Esophagus muscularis mucosa (tissue), 4 donors: ENCODE results near the gene TLCD2. TPM values are rescaled to one million over a fixed set of nuclear protein-coding genes. Genes with fewer than 3 reads are reported as not detected.
A peak's percentile ranks its signal among the peaks of the same experiment; 100 is the strongest.
"Not testable (repeated sequence)": the region's sequence is repeated elsewhere in the genome, so short reads cannot be mapped to it uniquely, and the experiment has no call there.

Experiments
- DNase-seq: peaks from one replicate; pipeline ENCODE4 v3.0.0-alpha.2; 2017; ENCODE audit errors: extremely low spot score
- H3K27ac ChIP-seq, 4 donors: fragments of 200-600 bp; sonication (generic); replicated peaks in 1 of 4; 1 replicate in 3 of 4; 2 replicates in 1 of 4; pipeline ENCODE4 v1.5.1; 2016 to 2019; ENCODE audit warnings: mild to moderate bottlenecking in 1 of 4
- H3K27me3 ChIP-seq, 4 donors: fragments of 200-600 bp; sonication (generic); one replicate each; pipeline versions ENCODE4 v1.5.1 to v1.6.0; 2016 to 2019
- H3K36me3 ChIP-seq, 4 donors: fragments of 200-600 bp; sonication (generic); one replicate each; pipeline ENCODE4 v1.5.1; 2016 to 2019
- H3K4me1 ChIP-seq, 4 donors: fragments of 200-600 bp; sonication (generic); one replicate each; pipeline ENCODE4 v1.5.1; 2016 to 2019
- H3K4me3 ChIP-seq, 4 donors: fragments of 200-600 bp; sonication (generic); 1 replicate in 2 of 4; 2 replicates in 2 of 4; pipeline ENCODE4 v1.5.1; 2016 to 2019; ENCODE audit warnings: mild to moderate bottlenecking in 4 of 4, moderate library complexity in 1 of 4
- H3K9me3 ChIP-seq, 4 donors: fragments of 200-600 bp; sonication (generic); 1 replicate in 3 of 4; 2 replicates in 1 of 4; pipeline ENCODE4 v1.5.1; 2016 to 2019
- EP300 ChIP-seq: sonication (generic); formaldehyde crosslinking; IDR thresholded peaks from one replicate; pipeline ENCODE4 v1.6.1; 2017; ENCODE audit warnings: antibody characterized with exemption
- POLR2A ChIP-seq: fragments of 450-650 bp; IDR thresholded peaks from one replicate; pipeline ENCODE4 v1.6.1; 2017; ENCODE audit warnings: antibody characterized with exemption, moderate library complexity, mild to moderate bottlenecking, low read depth
- POLR2AphosphoS5 ChIP-seq, 2 donors: sonication (generic); formaldehyde crosslinking; IDR thresholded peaks; one replicate each; pipeline ENCODE4 v1.6.1; 2017; ENCODE audit warnings: antibody characterized with exemption in 2 of 2
- WGBS: methylation state at CpG from one replicate; pipeline ENCODE4 v1.1.5; 2018; 5-methylcytosine and 5-hydroxymethylcytosine counted together
- intact Hi-C: fragments of 100-400 bp; cut with DNase I; formaldehyde crosslinking; loops from one replicate; pipeline ENCODE4 v1.15.1; 2023
- total RNA-seq, 4 donors: library from RNA; depleted of rRNA; stranded (reverse); fragments of >200 nt; gene quantifications; one replicate each; pipeline versions ENCODE4 v1.1.0 to v1.2.1, GENCODE V29; 2016
- TF ChIP-seq, protein P1 (sequence below), 3 experiments: fragments of 200-600 bp in 2 of 3; fragments of 450-650 bp in 1 of 3; sonication (generic) in 2 of 3; IDR thresholded peaks; one replicate each; pipeline ENCODE4 v1.5.1; 2017 to 2019; ENCODE audit warnings: antibody characterized with exemption in 3 of 3, mild to moderate bottlenecking in 2 of 3, moderate library complexity in 1 of 3

Gene TLCD2
- total RNA-seq, 4 donors from 2014 or later: 4.6 to 7.7 (median 5.5) TPM

DNA sequence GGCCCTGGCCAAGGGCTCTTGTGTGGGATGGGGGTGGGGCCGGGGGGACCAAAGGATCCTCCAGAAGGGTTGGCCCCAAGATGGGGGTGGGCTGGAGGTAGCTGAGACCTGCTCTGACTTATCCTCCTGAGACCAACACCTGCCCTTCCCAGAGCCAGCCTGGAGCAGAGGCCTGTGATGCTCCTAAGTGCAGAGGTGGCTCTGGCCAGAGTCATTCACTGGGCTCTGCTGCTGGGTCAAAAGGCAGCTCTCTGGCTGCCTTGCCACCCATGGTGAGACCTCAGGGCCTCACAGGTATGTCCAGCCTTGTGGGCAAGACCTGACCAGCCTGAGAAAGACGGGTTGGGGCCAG lies 32.9 kb upstream of the TLCD2 start:
- no peak for TF ChIP-seq POLR2AphosphoS5 (IDR thresholded peaks at IDR 0.05)
- 88% methylated on average over 1 of the region's 2 CpGs for WGBS

DNA sequence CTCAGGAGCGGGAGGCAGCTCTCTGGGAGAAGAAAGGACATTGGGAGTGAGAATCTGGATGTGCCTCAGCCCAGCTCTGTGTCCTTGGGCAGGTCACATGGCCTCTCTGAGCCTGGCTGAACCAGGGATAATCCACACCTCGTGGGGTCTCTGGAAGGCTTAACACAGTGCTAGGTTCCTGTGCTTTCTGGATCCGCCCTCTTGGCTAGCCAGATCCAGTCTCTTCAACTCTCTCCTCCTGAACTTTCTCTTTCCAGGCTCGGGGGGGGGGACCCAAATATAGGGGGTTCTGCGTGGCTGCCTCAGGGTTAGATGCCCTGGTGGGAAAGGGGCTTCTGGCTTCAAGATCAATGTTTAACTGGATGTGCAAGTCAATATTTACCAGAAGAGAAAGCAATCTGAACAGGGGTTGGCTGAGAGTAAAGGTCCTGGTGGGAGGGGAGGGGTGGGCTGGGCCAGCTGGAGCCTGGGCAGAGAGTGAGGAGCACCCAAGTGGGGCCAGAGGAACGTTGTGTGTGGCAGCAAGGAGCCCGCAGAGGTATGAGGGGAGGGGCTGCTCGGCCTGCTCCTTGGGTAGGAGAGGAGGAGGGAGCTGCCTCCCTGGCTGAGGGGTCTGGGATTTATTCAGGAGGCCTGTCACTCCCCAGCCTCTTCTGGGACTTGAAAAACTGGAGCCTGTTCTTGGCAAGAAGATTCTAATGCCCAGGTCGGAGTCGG lies 32.4 kb upstream of the TLCD2 start, which contains the start of gene SERPINF2:
TSS of gene SERPINF2 (plus strand) at position 501 of the 717 bp plus-strand sequence. CDS start 2,125 bp downstream, outside the sequence.
- H3K27ac ChIP-seq: no peak within 1 kb of the TSS

More for the DNA sequence above, 32.9 kb upstream of the TLCD2 start:
- DNase-seq: no peak
- Histone ChIP-seq H3K36me3 (peaks cover 0 to 4% (median 3%) of the 10 kb centered on the region in 4 donors), H3K27me3 (no peaks in the 10 kb centered on the region), H3K4me1 (peaks cover 0 to 19% (median 8%) of the 10 kb centered on the region in 4 donors), H3K27ac (no peak overlapping the region), H3K9me3 (no peaks in the 10 kb centered on the region), H3K4me3 (no peak overlapping the region)
- intact Hi-C loops: no loop called here

DNA sequence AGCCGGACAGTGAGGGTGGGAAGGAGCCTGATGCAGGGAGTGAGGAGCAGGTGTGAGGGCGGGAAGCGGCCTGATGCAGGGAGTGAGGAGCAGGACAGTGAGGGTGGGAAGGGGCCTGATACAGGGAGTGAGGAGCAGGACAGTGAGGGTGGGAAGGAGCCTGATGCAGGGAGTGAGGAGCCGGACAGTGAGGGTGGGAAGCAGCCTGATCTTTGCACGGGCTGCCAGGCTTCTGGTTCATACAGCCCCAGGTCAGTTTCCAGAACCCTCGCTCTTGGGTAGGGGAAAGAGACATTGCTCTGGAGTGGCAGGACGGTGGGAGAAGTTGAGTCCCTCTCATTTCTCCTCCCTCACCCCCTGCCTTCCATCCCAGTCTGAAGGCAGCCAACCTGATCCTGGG lies 31.7 kb upstream of the TLCD2 start:
- H3K27ac ChIP-seq, H3K27me3 ChIP-seq, intact Hi-C loops, H3K9me3 ChIP-seq, H3K4me3 ChIP-seq, DNase-seq: not testable (repeated sequence)
- Histone ChIP-seq H3K36me3 (peaks cover 0 to 15% (median 14%) of the 10 kb centered on the region in 4 donors), H3K4me1 (peaks cover 8 to 13% (median 12%) of the 10 kb centered on the region in 4 donors)
- WGBS: 89% methylated on average over 7 of the region's 7 CpGs

More for the DNA sequence above, 32.4 kb upstream of the TLCD2 start, which contains the start of gene SERPINF2:
- Histone ChIP-seq H3K4me1 (peaks cover 2 to 16% (median 10%) of the 10 kb centered on the region in 4 donors), H3K27me3 (no peaks in the 10 kb centered on the region), H3K4me3 (no peak within 1 kb of the TSS), H3K36me3 (peaks cover 0 to 9% (median 8%) of the 10 kb centered on the region in 4 donors), H3K9me3 (no peaks in the 10 kb centered on the region)
- WGBS: 67% methylated on average over 8 of the region's 10 CpGs
- DNase-seq: no peak
- TF ChIP-seq, protein P1, sequence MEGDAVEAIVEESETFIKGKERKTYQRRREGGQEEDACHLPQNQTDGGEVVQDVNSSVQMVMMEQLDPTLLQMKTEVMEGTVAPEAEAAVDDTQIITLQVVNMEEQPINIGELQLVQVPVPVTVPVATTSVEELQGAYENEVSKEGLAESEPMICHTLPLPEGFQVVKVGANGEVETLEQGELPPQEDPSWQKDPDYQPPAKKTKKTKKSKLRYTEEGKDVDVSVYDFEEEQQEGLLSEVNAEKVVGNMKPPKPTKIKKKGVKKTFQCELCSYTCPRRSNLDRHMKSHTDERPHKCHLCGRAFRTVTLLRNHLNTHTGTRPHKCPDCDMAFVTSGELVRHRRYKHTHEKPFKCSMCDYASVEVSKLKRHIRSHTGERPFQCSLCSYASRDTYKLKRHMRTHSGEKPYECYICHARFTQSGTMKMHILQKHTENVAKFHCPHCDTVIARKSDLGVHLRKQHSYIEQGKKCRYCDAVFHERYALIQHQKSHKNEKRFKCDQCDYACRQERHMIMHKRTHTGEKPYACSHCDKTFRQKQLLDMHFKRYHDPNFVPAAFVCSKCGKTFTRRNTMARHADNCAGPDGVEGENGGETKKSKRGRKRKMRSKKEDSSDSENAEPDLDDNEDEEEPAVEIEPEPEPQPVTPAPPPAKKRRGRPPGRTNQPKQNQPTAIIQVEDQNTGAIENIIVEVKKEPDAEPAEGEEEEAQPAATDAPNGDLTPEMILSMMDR (IDR thresholded peaks at IDR 0.05): no peak
- TF ChIP-seq EP300 (no peak), POLR2A (no peak)
- intact Hi-C loops: no loop called here

DNA sequence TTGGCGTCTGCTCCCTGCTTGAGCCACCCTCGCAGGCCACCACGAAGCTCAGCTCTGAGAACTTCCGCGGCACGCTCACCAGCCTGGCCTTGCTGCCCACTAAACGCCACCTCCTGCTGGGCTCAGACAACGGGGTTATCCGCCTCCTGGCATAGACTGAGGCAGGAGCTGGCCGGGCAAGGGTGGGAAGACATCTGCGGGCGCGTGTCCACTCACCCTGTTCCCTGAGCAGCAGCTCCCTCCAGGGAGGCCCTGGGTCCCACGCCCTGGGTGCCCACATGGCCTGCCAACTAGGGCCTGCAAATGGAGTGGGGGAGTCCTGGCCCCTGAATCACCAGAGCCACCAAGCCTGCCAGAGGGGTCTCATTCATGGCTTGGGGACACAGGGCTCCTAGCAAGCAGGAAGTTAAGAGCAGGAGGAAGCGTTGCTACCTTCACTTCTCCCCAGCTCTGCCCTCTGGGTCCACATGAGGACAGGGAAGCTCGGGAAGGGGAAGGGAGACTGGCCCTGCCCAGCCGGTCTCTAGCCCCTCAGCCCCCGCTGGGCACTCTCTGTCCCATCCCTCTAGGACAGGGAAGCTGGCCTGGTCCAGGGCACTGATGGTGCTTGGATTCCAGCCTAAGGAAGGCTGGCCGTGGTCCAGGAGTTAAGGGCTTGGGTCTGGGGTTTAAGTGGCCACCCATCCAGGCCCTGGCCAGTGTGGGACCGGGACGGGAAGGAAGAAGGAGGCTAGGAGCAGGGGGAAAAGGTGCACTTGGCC lies 27.5 kb upstream of the TLCD2 start:
- no peaks in the 10 kb centered on the region for H3K27me3 ChIP-seq
- WGBS: 82% methylated on average over 8 of the region's 21 CpGs
- intact Hi-C loops: no loop called here
- H3K4me1 ChIP-seq: peaks cover 19 to 25% (median 20%) of the 10 kb centered on the region in 4 donors
- H3K36me3 ChIP-seq: peaks cover 11 to 57% (median 51%) of the 10 kb centered on the region in 4 donors
- no peak overlapping the region for H3K4me3 ChIP-seq
- DNase-seq: no peak
- H3K27ac ChIP-seq: no peak overlapping the region
- H3K9me3 ChIP-seq: no peaks in the 10 kb centered on the region
- no peak for TF ChIP-seq EP300

DNA sequence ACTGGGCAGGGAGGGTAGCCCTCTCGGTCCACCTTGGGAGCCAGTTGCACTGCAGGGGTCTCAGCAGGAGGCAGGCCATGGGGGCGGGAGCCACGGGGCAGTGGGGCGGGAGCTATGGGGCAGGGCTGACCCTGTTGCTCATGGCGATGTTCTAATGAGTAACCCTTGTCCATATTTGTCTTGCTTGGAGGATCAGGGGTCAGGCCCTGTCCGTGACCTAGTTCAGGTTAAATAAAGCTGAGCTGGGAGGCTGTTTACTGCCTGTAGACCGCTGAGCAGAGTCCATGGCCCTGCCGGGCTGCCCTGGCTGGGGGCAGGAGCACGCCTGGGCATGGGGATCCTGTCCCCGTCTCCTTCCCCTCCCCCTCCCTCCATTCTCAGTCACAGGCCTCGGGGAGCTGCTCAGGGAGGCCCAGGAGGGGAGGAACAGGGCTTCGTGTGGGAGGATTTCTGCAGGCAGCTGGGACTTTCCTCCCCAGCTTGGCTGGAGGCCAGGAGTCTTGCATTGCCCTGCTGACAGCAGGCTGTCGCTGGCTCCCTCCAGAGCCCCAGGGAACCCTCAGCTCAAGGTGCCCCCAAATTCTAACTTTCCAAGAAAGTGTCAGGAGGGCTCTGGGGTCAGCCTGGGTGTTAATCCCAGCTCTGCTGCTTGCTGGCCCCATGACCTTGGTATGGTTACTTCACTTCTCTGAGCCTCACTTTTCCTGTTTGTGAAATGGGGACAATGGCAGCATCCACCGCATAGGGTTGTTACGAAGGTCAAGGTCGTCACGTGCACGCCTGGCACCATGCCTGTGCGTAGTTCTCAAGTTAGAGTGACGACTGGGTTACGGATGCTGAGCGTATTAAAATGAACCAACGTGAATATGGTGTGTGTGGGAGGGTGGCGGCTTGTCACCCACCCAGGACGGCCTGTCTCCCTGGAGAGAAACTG lies 26.4 kb upstream of the TLCD2 start:
- WGBS: 65% methylated on average over 18 of the region's 25 CpGs
- Histone ChIP-seq H3K4me3 (no peak overlapping the region), H3K9me3 (no peaks in the 10 kb centered on the region), H3K4me1 (peaks cover 15 to 25% (median 20%) of the 10 kb centered on the region in 4 donors), H3K27me3 (no peaks in the 10 kb centered on the region), H3K27ac (peak overlapping the region in 3 of 4 donors; percentile 6 to 19 (median 7)), H3K36me3 (peaks cover 11 to 67% (median 59%) of the 10 kb centered on the region in 4 donors)
- no peak for DNase-seq
- no peak for TF ChIP-seq POLR2AphosphoS5 (IDR thresholded peaks at IDR 0.05)
- no peak for TF ChIP-seq EP300
- TF ChIP-seq, protein P1 (IDR thresholded peaks at IDR 0.05): no peak
- TF ChIP-seq POLR2A: no peak
- intact Hi-C loops: no loop called here
